Endothelial cell (in vitro differentiated cells): Measurements from ENCODE around the gene RPS27L. TPM values are rescaled to one million over a fixed set of nuclear protein-coding genes. Genes with fewer than 3 reads are reported as not detected.

Experiments used
- DNase-seq: peaks from one replicate; pipeline ENCODE4 v3.0.0; 2021; ENCODE audit warnings: low spot score
- H3K27ac Mint-ChIP-seq: one replicate; pipeline ENCODE4 v1.8.0; 2021; ENCODE audit warnings: mixed read lengths, inconsistent platforms; ENCODE audit not compliant: unreplicated experiment
- H3K27me3 Mint-ChIP-seq: one replicate; pipeline ENCODE4 v1.8.0; 2021; ENCODE audit warnings: mild to moderate bottlenecking, moderate library complexity, mixed read lengths, inconsistent platforms; ENCODE audit not compliant: unreplicated experiment
- H3K36me3 Mint-ChIP-seq: one replicate; pipeline ENCODE4 v1.8.0; 2021; ENCODE audit warnings: mild to moderate bottlenecking, low read depth, mixed read lengths, inconsistent platforms; ENCODE audit not compliant: unreplicated experiment
- H3K4me1 Mint-ChIP-seq: one replicate; pipeline ENCODE4 v1.8.0; 2021; ENCODE audit warnings: mild to moderate bottlenecking, mixed read lengths, inconsistent platforms; ENCODE audit not compliant: unreplicated experiment
- H3K4me3 Mint-ChIP-seq: one replicate; pipeline ENCODE4 v1.8.0; 2021; ENCODE audit warnings: mild to moderate bottlenecking, mixed read lengths, inconsistent platforms; ENCODE audit not compliant: unreplicated experiment
- H3K9me3 Mint-ChIP-seq: one replicate; pipeline ENCODE4 v1.8.0; 2021; ENCODE audit warnings: mixed read lengths, inconsistent platforms; ENCODE audit not compliant: unreplicated experiment
- CTCF ChIP-seq: fragments of 200-600 bp; sonication (generic); IDR thresholded peaks from one replicate; pipeline ENCODE4 v1.5.0; 2021; ENCODE audit warnings: antibody characterized with exemption; ENCODE audit not compliant: unreplicated experiment
- total RNA-seq: library from RNA; stranded (reverse); fragmentation: NEBNext Ultra II Directional; extraction: Animal tissue kit (Norgen Biotek cat#: 25700); gene quantifications from one replicate; pipeline ENCODE4 v1.2.1, GENCODE V29; 2021; ENCODE audit not compliant: unreplicated experiment

The RPS27L gene
- total RNA-seq, 1 donor from 2014 or later: 149 TPM

GRCh38 chr15:63156755-63157117 is 541 bp downstream of the RPS27L start:
- H3K4me3 Mint-ChIP-seq: peak overlapping the region; percentile 98
- no peaks in the 10 kb centered on the region for H3K9me3 Mint-ChIP-seq
- H3K36me3 Mint-ChIP-seq: peaks cover 10% of the 10 kb centered on the region
- peaks cover 2% of the 10 kb centered on the region for H3K27me3 Mint-ChIP-seq
- TF ChIP-seq CTCF: no peak
- H3K27ac Mint-ChIP-seq: peak overlapping the region; percentile 88
- no peak for DNase-seq
- H3K4me1 Mint-ChIP-seq: peaks cover 7% of the 10 kb centered on the region

GRCh38 chr15:63156086-63156710 is 1.1 kb downstream of the RPS27L start:
- no peak for DNase-seq
- Mint-ChIP-seq H3K36me3 (peaks cover 10% of the 10 kb centered on the region), H3K4me3 (peak overlapping the region; percentile 98), H3K4me1 (peaks cover 7% of the 10 kb centered on the region), H3K9me3 (no peaks in the 10 kb centered on the region), H3K27ac (peak overlapping the region; percentile 88), H3K27me3 (peaks cover 2% of the 10 kb centered on the region)
- no peak for TF ChIP-seq CTCF

- no peak for TF ChIP-seq CTCF
- Mint-ChIP-seq H3K4me1 (peaks cover 7% of the 10 kb centered on the region), H3K27ac (no peak overlapping the region), H3K4me3 (peak overlapping the region; percentile 98), H3K9me3 (no peaks in the 10 kb centered on the region), H3K36me3 (peaks cover 10% of the 10 kb centered on the region), H3K27me3 (peaks cover 2% of the 10 kb centered on the region)
- DNase-seq: no peak
Observed at GRCh38 chr15:63155486-63155885, 1.8 kb downstream of the RPS27L start.

- no peak for DNase-seq
- H3K9me3 Mint-ChIP-seq: no peaks in the 10 kb centered on the region
- H3K4me1 Mint-ChIP-seq: peaks cover 1% of the 10 kb centered on the region
- peaks cover 10% of the 10 kb centered on the region for H3K36me3 Mint-ChIP-seq
- no peak overlapping the region for H3K27ac Mint-ChIP-seq
- TF ChIP-seq CTCF: no peak
- no peak overlapping the region for H3K4me3 Mint-ChIP-seq
- no peaks in the 10 kb centered on the region for H3K27me3 Mint-ChIP-seq
Observed at GRCh38 chr15:63151665-63152064, 5.6 kb downstream of the RPS27L start.

GRCh38 chr15:63146684-63147083 is 10.6 kb downstream of the RPS27L start:
- Mint-ChIP-seq H3K27ac (no peak overlapping the region), H3K4me1 (no peaks in the 10 kb centered on the region)

More at GRCh38 chr15:63146684-63147083, 10.6 kb downstream of the RPS27L start:
- TF ChIP-seq CTCF: no peak
- H3K36me3 Mint-ChIP-seq: peaks cover 4% of the 10 kb centered on the region
- H3K27me3 Mint-ChIP-seq: no peaks in the 10 kb centered on the region
- no peak overlapping the region for H3K4me3 Mint-ChIP-seq
- no peaks in the 10 kb centered on the region for H3K9me3 Mint-ChIP-seq
- DNase-seq: no peak
